Activated CD8-positive, alpha-beta memory T cell treated with anti-CD3 and anti-CD28 coated beads, Interleukin-2, amount 10 ng/mL, durations not matched to agents 7 days and 5 days (primary cell): ENCODE measurements around the gene PPP1CA. TPM values are rescaled to one million over a fixed set of nuclear protein-coding genes. Genes with fewer than 3 reads are reported as not detected.
"Not testable (repeated sequence)": the region's sequence is repeated elsewhere in the genome, so short reads cannot be mapped to it uniquely, and the experiment has no call there.

ENCODE experiments used
- ATAC-seq: fragments of 150-1000 bp; cut with Tn5 transposase; one replicate; pipeline ENCODE4 v1.10.0; 2021; ENCODE audit warnings: moderate library complexity
- CTCF ChIA-PET: fragments of 350-600 bp; sonication (Branson Sonifier 250); formaldehyde crosslinking; loops from one replicate; lab custom pipeline; 2021; ENCODE audit warnings: antibody characterized with exemption; lab: Charles Lee
- DNase-seq: peaks from one replicate; pipeline ENCODE4 v3.0.0-alpha.2; 2020
- H3K27ac Mint-ChIP-seq: one replicate; pipeline ENCODE4 v1.8.0; 2021; ENCODE audit warnings: mild to moderate bottlenecking, mixed read lengths
- H3K27me3 Mint-ChIP-seq: one replicate; pipeline ENCODE4 v1.8.0; 2021; ENCODE audit warnings: mixed read lengths
- H3K36me3 Mint-ChIP-seq: one replicate; pipeline ENCODE4 v1.8.0; 2021; ENCODE audit warnings: mild to moderate bottlenecking, mixed read lengths
- H3K4me1 Mint-ChIP-seq: one replicate; pipeline ENCODE4 v1.8.0; 2021; ENCODE audit warnings: mixed read lengths
- H3K4me3 Mint-ChIP-seq: one replicate; pipeline ENCODE4 v1.8.0; 2021; ENCODE audit warnings: mild to moderate bottlenecking, moderate library complexity, mixed read lengths
- H3K9me3 Mint-ChIP-seq: one replicate; pipeline ENCODE4 v1.8.0; 2022; ENCODE audit warnings: low read depth, mixed read lengths
- total RNA-seq, 2 experiments: library from RNA; stranded (reverse); gene quantifications; one replicate each; pipeline ENCODE4 v1.2.3, GENCODE V29; 2021

Gene PPP1CA
- total RNA-seq, 2 experiments from 2014 or later: 309 to 360 TPM

GRCh38 chr11:67402192-67402839, 658 bp upstream of the PPP1CA start:
- H3K9me3 Mint-ChIP-seq, ATAC-seq, DNase-seq, H3K27me3 Mint-ChIP-seq: not testable (repeated sequence)
- CTCF ChIA-PET: interaction anchor here (0.7 to 5.8 kb wide), 20 partner anchors 9 to 1765 kb away, joined by 3 to 96 read pairs (median 10); partner anchors contain the start of genes AIP, CARNS1, PITPNM1 and POLD4
- peak overlapping the region; percentile 86 for H3K27ac Mint-ChIP-seq
- H3K4me3 Mint-ChIP-seq: peak overlapping the region; percentile 63
- H3K36me3 Mint-ChIP-seq: peaks cover 57% of the 10 kb centered on the region
- peaks cover 66% of the 10 kb centered on the region for H3K4me1 Mint-ChIP-seq

DNA sequence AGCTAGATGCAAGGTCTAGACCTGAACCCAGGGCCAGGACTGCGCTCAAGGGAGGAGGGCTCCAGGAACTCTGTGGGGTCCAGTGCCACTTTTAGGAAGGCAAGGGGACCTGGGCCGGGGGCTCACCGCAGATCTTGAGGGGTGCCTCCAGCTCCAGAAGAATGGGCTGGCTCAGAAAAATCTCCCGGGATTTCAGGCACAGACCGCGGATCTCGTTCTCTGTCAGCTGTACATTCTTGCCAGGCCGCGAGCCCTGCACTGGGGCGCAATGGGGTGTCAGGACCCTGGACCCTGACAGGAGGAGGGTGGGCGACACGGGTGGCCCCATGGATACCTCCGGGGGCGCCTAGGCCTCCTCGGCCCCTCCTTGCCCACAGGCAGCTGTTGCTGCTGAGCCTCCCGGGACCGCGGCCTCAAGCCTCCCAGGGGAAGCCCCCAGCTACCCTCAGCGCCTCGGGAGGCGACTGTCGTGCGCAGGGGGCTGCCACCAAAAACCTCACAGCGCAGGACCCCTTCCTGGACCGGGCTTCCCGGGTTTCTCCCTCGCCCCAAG, 640 bp downstream of the PPP1CA start:
- peaks cover 53% of the 10 kb centered on the region for H3K36me3 Mint-ChIP-seq
- no peaks in the 10 kb centered on the region for H3K9me3 Mint-ChIP-seq

DNA sequence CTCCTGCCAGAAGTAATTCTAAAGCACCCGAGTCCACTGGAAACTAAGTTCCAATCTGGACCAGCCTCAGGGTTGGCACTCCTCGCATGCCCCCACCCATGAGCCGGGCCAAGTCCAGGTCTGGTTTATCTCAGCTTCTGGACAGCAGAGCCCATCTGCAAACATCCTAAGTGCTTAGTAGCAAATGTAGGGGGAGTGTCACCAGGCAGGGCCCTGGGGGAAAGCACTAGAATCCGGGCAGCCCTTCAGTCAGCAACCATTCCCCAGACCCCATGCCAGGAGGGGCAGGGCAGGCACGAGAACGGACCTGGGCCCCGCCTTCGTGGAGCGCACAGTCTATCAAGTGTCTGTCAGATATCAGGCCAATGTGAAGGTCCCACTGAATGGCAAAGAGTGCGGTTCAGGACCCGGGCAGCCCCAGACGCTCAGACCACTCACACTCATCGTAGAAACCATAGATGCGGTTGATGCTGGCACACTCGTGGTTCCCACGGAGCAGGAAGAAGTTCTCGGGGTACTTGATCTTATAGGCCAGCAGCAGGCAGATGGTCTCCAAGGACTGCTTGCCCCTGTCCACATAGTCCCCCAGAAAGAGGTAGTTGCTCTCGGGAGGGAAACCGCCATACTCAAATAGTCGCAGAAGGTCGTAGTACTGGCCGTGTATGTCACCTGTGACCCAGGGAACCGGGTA, 1.3 kb downstream of the PPP1CA start:
- Mint-ChIP-seq H3K27me3 (no peaks in the 10 kb centered on the region), H3K4me3 (peak overlapping the region; percentile 90), H3K27ac (peak overlapping the region; percentile 79), H3K4me1 (peaks cover 59% of the 10 kb centered on the region), H3K9me3 (no peaks in the 10 kb centered on the region), H3K36me3 (peaks cover 49% of the 10 kb centered on the region)
- DNase-seq (peak; percentile 60), ATAC-seq (no peak)
- CTCF ChIA-PET: interaction anchor here (1.0 to 5.8 kb wide), 22 partner anchors 9 to 138 kb away, joined by 3 to 96 read pairs (median 10); partner anchors contain the start of genes AIP, CARNS1, CDK2AP2 and PITPNM1

More for the DNA sequence above, 640 bp downstream of the PPP1CA start:
- DNase-seq: no peak
- Mint-ChIP-seq H3K27me3 (no peaks in the 10 kb centered on the region), H3K4me3 (peak overlapping the region; percentile 90), H3K27ac (peak overlapping the region; percentile 79), H3K4me1 (peaks cover 63% of the 10 kb centered on the region)
- CTCF ChIA-PET: interaction anchor here (0.6 to 5.8 kb wide), 29 partner anchors 10 to 200 kb away, joined by 3 to 96 read pairs (median 7); partner anchors contain the start of genes AIP, CARNS1, CDK2AP2 and PITPNM1
- ATAC-seq: no peak

- H3K4me1 Mint-ChIP-seq: peaks cover 60% of the 10 kb centered on the region
- CTCF ChIA-PET: no interaction called here
- H3K27me3 Mint-ChIP-seq: no peaks in the 10 kb centered on the region
- peaks cover 39% of the 10 kb centered on the region for H3K36me3 Mint-ChIP-seq
- no peaks in the 10 kb centered on the region for H3K9me3 Mint-ChIP-seq
- peak overlapping the region; percentile 56 for H3K27ac Mint-ChIP-seq
- peak overlapping the region; percentile 28 for H3K4me3 Mint-ChIP-seq
- ATAC-seq: no peak
- DNase-seq: no peak
Observed at GRCh38 chr11:67398661-67399563, 2.7 kb downstream of the PPP1CA start.

- no peaks in the 10 kb centered on the region for H3K27me3 Mint-ChIP-seq
- DNase-seq (no peak), ATAC-seq (no peak)
- peak overlapping the region; percentile 15 for H3K4me3 Mint-ChIP-seq
- CTCF ChIA-PET: interaction anchor here (0.7 to 0.9 kb wide), 2 partner anchors 11 to 135 kb away, joined by 3 to 4 read pairs; no protein-coding TSS in a partner anchor
- H3K36me3 Mint-ChIP-seq: peaks cover 45% of the 10 kb centered on the region
- H3K4me1 Mint-ChIP-seq: peaks cover 63% of the 10 kb centered on the region
- peak overlapping the region; percentile 89 for H3K27ac Mint-ChIP-seq
- H3K9me3 Mint-ChIP-seq: no peaks in the 10 kb centered on the region
Observed at GRCh38 chr11:67397986-67398660, 3.5 kb downstream of the PPP1CA start.

DNA sequence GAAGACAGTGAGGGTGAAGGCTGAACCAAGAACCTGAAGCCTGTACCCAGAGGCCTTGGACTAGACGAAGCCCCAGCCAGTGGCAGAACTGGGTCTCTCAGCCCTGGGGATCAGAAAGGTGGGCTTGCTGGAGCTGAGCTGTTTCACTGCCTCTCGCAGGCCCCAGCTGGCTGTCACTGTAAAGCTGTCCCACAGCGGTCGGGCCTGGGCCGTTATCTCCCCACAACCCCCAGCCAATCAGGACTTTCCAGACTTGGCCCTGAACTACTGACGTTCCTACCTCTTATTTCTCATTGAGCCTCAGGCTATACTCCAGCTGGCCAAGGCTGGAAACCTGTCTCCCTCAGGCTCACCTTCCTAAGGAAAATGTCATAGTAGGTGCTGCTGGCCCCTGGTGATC, 4.1 kb downstream of the PPP1CA start:
- peaks cover 66% of the 10 kb centered on the region for H3K4me1 Mint-ChIP-seq
- peak overlapping the region; percentile 15 for H3K4me3 Mint-ChIP-seq

GRCh38 chr11:67396587-67397389, 4.9 kb downstream of the PPP1CA start:
- Mint-ChIP-seq H3K36me3 (peaks cover 47% of the 10 kb centered on the region), H3K4me1 (peaks cover 61% of the 10 kb centered on the region)
- CTCF ChIA-PET: interaction anchor here (0.8 to 2.5 kb wide), 6 partner anchors 8 to 127 kb away, joined by 3 to 9 read pairs (median 4); partner anchors contain the start of genes PITPNM1 and PTPRCAP

More for the DNA sequence above, 4.1 kb downstream of the PPP1CA start:
- CTCF ChIA-PET: interaction anchor here (0.7 to 2.5 kb wide), 5 partner anchors 9 to 135 kb away, joined by 3 to 9 read pairs (median 4); partner anchors contain the start of gene PTPRCAP
- H3K36me3 Mint-ChIP-seq: peaks cover 47% of the 10 kb centered on the region
- ATAC-seq (no peak), DNase-seq (no peak)
- no peaks in the 10 kb centered on the region for H3K9me3 Mint-ChIP-seq
- no peaks in the 10 kb centered on the region for H3K27me3 Mint-ChIP-seq
- peak overlapping the region; percentile 89 for H3K27ac Mint-ChIP-seq

GRCh38 chr11:67396259-67396581, 5.4 kb downstream of the PPP1CA start:
- no peaks in the 10 kb centered on the region for H3K27me3 Mint-ChIP-seq
- no peak for ATAC-seq
- DNase-seq: no peak
- peaks cover 62% of the 10 kb centered on the region for H3K4me1 Mint-ChIP-seq
- CTCF ChIA-PET: interaction anchor here (0.8 to 2.5 kb wide), 5 partner anchors 9 to 127 kb away, joined by 3 to 9 read pairs (median 4); partner anchors contain the start of genes PITPNM1 and PTPRCAP
- no peak overlapping the region for H3K4me3 Mint-ChIP-seq
- peak overlapping the region; percentile 89 for H3K27ac Mint-ChIP-seq
- H3K9me3 Mint-ChIP-seq: no peaks in the 10 kb centered on the region
- peaks cover 47% of the 10 kb centered on the region for H3K36me3 Mint-ChIP-seq

More at GRCh38 chr11:67396587-67397389, 4.9 kb downstream of the PPP1CA start:
- Mint-ChIP-seq H3K9me3 (no peaks in the 10 kb centered on the region), H3K27ac (peak overlapping the region; percentile 89), H3K27me3 (no peaks in the 10 kb centered on the region), H3K4me3 (peak overlapping the region; percentile 55)
- ATAC-seq (no peak), DNase-seq (peak; percentile 57)

DNA sequence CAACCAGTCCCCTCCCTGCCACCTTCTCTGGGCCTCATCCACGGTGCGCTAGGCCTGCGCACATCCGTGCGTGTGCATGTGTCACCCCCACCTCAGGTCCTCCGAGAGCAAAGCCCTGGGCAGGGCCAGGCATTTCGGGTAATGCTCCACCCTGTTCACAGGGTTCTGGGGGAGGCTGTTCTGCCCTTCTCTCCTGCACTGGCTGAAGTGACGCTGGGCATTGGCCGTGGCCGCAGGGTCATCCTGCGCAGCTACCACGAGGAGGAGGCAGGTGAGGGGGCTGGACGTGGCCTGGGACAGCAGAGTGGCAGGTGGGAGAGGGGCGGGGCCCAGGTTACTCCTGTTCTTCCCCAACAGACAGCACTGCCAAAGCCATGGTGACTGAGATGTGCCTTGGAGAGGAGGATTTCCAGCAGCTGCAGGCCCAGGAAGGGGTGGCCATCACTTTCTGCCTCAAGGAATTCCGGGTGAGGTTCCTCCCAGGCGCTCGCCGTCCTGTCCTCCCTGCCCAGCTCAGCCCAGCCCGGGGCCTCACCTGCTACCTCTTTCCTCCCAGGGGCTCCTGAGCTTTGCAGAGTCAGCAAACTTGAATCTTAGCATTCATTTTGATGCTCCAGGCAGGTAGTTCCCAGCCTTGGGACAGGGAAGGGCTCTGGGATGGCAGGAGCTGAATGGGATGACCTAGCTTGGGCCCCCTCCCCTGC, 6.0 kb downstream of the PPP1CA start:
- H3K27ac Mint-ChIP-seq: peak overlapping the region; percentile 89

GRCh38 chr11:67393990-67394389, 7.7 kb downstream of the PPP1CA start:
- H3K27me3 Mint-ChIP-seq: no peaks in the 10 kb centered on the region
- peak overlapping the region; percentile 95 for H3K4me3 Mint-ChIP-seq
- no peaks in the 10 kb centered on the region for H3K9me3 Mint-ChIP-seq
- H3K27ac Mint-ChIP-seq: peak overlapping the region; percentile 37
- peaks cover 31% of the 10 kb centered on the region for H3K36me3 Mint-ChIP-seq
- peaks cover 62% of the 10 kb centered on the region for H3K4me1 Mint-ChIP-seq
- CTCF ChIA-PET: interaction anchor here (2.1 to 5.3 kb wide), 2 partner anchors 9 to 12 kb away, joined by 6 to 53 read pairs; partner anchors contain the start of genes PPP1CA and TBC1D10C
- no peak for ATAC-seq
- no peak for DNase-seq

More for the DNA sequence above, 6.0 kb downstream of the PPP1CA start:
- no peak overlapping the region for H3K4me3 Mint-ChIP-seq
- peaks cover 66% of the 10 kb centered on the region for H3K4me1 Mint-ChIP-seq
- H3K9me3 Mint-ChIP-seq: no peaks in the 10 kb centered on the region
- DNase-seq (no peak), ATAC-seq (no peak)
- CTCF ChIA-PET: interaction anchor here (0.8 to 2.5 kb wide), 6 partner anchors 9 to 126 kb away, joined by 3 to 9 read pairs (median 4); partner anchors contain the start of genes PITPNM1, POLD4 and PTPRCAP
- no peaks in the 10 kb centered on the region for H3K27me3 Mint-ChIP-seq
- H3K36me3 Mint-ChIP-seq: peaks cover 44% of the 10 kb centered on the region
